ENCODE results near the gene FOXL3. TPM values are rescaled to one million over a fixed set of nuclear protein-coding genes. Genes with fewer than 3 reads are reported as not detected.

Gene FOXL3
- total RNA-seq, 1 experiment from 2014 or later: not detected

DNA sequence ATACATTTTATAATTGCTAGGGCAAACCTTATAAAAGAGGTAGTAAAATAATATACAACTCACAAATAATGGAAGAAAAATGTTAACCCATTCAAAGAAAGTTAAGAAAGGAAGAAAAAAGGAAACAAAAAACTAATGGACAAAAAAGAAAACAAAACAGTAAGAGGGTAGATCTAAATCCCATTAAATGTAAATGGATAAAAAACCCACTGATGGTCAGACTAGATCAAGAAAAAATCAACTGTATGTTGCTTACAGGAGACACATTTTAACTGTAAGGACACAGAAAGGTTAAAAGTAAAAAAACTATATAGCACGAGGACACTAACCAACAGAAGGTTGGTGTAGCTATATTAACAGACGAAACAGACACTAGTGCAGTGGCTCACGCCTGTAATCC, 18.0 kb downstream of the FOXL3 start:
- no peak for ATAC-seq
- H3K27me3 ChIP-seq (ENCODE audit: insufficient read depth, low read length): peaks cover 7% of the 10 kb centered on the region; the same call in 1 of the 2 replicates

More for the DNA sequence above, 18.0 kb downstream of the FOXL3 start:
- no peak overlapping the region for H2AFZ ChIP-seq (ENCODE audit: low read depth, low read length, poor library complexity, severe bottlenecking)
- no peaks in the 10 kb centered on the region for H3K79me2 ChIP-seq (ENCODE audit: insufficient read depth, low read length)
- no peaks in the 10 kb centered on the region for H3K36me3 ChIP-seq (ENCODE audit: control insufficient read depth in 1 of 2, insufficient read depth in 2 of 2, low read length in 2 of 2)
- RAD21 ChIA-PET (ENCODE audit: low non-redundant PET in 1 of 2, low total read pairs in 2 of 2, uncharacterized antibody in 2 of 2, unreplicated experiment in 2 of 2): no interaction called here
- no peaks in the 10 kb centered on the region for H3K9me2 ChIP-seq (ENCODE audit: insufficient read depth)
- H4K20me1 ChIP-seq (ENCODE audit: insufficient read depth): no peaks in the 10 kb centered on the region
- no peaks in the 10 kb centered on the region for H3K4me1 ChIP-seq (ENCODE audit: control insufficient read depth in 1 of 2, insufficient read depth in 2 of 2, low read length in 2 of 2)
- CTCF ChIA-PET: no interaction called here
- H3K9me3 ChIP-seq (ENCODE audit: control insufficient read depth in 1 of 2, insufficient read depth in 1 of 2, low read depth in 1 of 2, low read length in 2 of 2): peaks cover 0 to 3% of the 10 kb centered on the region in 2 experiments; a peak in 2 of 4 replicates
- no TSS peak for BruUV-seq (replicated peaks)
- no peak overlapping the region for H3K27ac ChIP-seq (ENCODE audit: low read depth, low read length)
- no peak overlapping the region for H3K4me2 ChIP-seq (ENCODE audit: low read length)
- no peak overlapping the region for H3K4me3 ChIP-seq (replicated peaks in 1 of 2; ENCODE audit: low read depth in 1 of 2, low read length in 2 of 2)
- no peak overlapping the region for H3K9ac ChIP-seq (ENCODE audit: low read length)
- no peak for DNase-seq (ENCODE audit: low read depth, low spot score)
- intact Hi-C loops (cut with micrococcal nuclease): no loop called here
- POLR2A ChIA-PET: no interaction called here
- TF ChIP-seq, protein P1, sequence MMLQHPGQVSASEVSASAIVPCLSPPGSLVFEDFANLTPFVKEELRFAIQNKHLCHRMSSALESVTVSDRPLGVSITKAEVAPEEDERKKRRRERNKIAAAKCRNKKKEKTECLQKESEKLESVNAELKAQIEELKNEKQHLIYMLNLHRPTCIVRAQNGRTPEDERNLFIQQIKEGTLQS (IDR thresholded peaks at IDR 0.05): no peak
- TF ChIP-seq CTCF (IDR thresholded peaks at IDR 0.05 in 2 of 3, conservative IDR thresholded peaks at IDR 0.05 in 1 of 3; ENCODE audit: borderline replicate concordance in 1 of 3, insufficient read depth in 1 of 3, low read depth in 2 of 3, low read length in 2 of 3) (no peak), CBX3 (IDR thresholded peaks at IDR 0.05; ENCODE audit: low read depth) (peak; percentile 32; the same call in 1 of the 2 replicates), EGR1 (IDR thresholded peaks at IDR 0.05; ENCODE audit: low read depth) (no peak)
